AG20443 (cell line): ENCODE measurements around the gene IL1RN.

Experiments
- DNase-seq: peaks from one replicate; pipeline ENCODE4 v3.0.0; 2012; ENCODE audit warnings: low spot score, mixed read lengths

The IL1RN gene

GRCh38 chr2:113129519-113130078, 2.2 kb downstream of the IL1RN start:
- no peak for DNase-seq

GRCh38 chr2:113131352-113132185, 4.2 kb downstream of the IL1RN start:
- DNase-seq = no peak

GRCh38 chr2:113132414-113133021, 5.1 kb downstream of the IL1RN start:
- DNase-seq = no peak

DNA sequence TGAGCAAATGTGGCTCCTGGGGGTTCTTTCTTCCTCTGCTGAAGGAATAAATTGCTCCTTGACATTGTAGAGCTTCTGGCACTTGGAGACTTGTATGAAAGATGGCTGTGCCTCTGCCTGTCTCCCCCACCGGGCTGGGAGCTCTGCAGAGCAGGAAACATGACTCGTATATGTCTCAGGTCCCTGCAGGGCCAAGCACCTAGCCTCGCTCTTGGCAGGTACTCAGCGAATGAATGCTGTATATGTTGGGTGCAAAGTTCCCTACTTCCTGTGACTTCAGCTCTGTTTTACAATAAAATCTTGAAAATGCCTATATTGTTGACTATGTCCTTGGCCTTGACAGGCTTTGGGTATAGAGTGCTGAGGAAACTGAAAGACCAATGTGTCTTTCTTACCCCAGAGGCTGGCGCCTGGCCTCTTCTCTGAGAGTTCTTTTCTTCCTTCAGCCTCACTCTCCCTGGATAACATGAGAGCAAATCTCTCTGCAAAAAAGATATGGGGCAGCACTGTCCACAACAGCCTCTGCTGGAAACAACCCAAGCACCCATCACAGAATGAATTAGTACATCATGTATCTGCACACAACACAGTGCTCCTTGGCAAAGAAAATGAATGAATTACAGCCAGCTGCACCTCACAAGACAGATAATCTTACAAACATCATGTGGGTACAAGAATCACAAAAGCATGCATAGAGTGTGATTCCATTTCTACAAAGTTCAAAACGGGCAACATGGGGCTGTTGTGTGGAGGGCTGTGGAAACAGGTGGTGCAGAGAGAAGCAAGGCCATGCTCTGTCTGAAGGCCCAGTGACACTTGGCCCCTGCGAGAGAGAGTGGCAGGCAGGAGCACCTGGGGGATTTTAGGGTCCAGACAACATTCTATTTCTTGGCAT, 6.6 kb downstream of the IL1RN start:
- DNase-seq = no peak

DNA sequence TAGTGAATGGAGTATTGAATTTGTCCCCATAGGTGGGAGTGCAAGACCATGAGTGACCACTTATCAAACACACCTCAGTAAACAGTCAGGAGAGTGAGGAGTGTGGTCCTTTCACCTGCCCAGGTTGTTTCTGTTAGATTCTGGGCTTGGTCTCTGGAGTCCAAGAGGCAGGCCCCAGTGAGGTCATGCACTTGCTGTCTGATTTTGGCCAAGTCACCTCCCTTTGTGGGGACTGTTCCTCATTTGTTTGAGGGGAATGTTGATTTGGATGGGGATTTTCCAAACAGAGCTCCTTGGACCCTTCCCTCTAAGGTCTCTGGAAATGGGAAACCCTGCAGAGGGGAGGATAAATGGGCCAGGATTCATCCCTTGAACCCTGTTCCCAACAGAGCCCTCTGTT, 7.3 kb downstream of the IL1RN start:
- DNase-seq = no peak

DNA sequence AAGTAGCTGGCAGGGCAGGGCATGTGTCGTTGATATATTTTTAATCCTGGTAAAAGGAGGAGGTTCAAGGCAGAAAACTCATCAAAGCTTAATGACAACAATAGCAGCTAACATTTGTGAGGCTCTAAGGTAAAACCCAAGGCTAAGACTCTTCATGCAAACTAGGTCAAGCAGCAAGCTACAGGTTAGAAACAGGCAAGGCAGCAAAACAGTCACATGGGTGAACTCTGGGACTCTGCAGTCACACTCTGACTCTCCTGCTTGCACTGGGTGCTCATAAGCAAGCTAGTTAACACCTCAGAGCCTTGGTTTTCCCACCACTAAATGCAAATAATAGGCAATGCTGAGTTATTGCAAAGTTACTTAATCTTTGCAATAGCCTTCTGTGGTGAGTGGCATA, 7.9 kb downstream of the IL1RN start:
- DNase-seq = no peak

DNA sequence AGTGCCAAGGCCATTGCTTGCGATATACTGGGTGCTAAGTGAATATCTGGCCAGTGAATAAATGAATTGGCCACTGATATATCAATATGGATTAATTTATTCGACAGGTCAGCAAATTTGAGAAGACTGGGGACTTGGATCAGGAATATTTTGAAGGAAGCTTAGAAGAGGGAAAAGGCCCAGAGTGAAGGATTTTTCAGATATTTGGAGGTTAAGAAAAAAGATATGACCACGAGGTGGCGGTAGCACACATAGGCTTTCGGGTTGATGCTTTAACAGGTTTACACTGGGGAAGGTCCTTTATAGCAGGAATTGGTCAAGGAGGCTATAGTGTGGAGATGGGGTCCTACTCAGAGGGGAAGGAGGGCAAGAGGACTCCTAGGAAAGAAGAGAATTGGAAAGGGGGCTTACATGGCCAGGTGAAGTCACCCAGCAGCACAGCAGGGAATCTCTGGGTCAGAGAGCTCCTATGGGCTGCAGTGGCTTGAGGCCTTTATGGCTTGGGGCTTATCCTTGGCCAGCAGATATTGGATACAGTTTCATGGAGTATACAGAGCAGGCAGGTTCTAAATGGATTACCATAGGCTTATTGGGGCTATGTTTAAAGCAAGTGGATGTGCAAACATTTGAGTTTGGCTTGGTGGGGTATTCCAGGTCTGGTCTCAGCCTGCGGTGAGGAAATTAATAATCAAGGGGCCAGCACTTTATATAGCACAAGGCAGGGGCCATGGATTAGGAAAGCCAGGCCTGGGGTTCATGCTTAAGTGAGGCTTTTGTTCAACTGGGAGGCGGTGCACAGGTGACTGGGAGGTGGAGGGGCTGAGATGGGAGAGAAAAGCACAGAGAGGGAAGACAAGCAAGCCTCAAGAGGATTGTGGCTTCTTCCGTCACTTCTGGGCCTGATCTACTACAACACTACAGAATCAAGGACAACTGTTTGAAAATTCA, 9.7 kb downstream of the IL1RN start:
- peak; percentile 66 for DNase-seq

- DNase-seq = no peak
Observed at GRCh38 chr2:113137827-113138226, 10.4 kb downstream of the IL1RN start.

GRCh38 chr2:113138428-113139322, 11.3 kb downstream of the IL1RN start:
- DNase-seq = peak; percentile 71

DNA sequence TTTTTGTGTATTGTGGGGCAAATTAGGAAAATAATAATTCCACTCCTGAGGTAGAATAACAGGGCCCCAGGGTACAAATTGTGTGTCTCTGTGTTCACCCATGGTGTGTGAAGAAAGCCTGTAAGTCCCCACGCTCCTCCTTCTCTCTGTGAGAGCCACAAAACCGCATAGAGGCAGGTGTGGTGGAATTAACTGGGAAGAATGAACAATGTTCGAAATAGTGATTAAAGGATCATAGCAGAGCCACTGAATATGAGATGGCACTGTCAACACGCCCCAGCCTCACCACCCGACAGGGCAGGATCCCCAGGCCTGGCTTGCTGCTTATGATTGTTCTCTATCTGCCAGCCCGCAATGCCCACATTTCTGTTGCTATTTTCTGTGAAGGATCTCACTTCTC, 14.1 kb downstream of the IL1RN start:
- DNase-seq = no peak

GRCh38 chr2:113142290-113142689, 14.9 kb downstream of the IL1RN start:
- DNase-seq = no peak

GRCh38 chr2:113144259-113144658, 16.9 kb downstream of the IL1RN start:
- DNase-seq = no peak

DNA sequence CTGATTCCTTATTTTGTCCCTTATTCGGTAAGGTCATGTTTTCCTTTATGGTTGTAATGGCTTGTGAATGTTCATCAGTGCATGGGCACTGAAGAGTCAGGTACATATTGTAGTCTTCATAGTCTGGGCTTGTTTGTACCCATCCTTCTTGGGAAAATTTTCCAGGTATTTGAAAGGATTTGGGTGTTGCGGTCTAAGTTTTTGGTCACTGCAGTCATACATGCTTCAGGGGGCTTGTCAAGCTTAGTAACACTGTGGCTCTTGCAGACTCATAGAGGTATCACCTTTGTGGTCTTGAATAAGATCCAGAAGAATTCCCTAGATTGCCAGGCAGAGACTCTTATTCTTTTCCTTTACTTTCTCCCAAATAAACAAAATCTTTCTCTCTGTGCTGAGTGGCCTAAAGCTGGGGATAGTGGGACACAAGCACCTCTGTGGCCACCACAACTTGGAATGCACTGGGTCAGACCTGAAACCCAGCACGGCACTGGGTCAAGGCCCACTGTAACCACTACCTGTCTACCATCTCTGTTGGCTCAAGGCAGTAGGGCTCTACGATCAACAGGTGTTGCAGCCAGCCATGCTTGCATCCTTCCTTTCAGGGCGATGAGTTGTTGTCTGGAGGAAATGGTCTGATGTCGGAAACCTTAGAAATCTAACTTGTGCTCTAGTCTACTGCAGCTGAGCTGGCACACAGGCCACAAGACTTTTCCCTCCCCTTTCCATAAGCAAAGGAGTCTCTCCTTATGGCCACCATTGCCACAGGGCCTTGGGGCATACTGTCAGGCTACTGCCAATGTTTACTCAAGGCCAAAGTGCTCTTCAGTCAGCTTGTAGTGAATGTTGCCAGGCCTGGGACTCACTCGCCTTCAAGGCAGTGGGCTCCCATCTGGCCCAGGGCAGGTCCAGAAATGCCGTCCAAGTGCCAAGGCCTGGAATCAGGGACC, 21.5 kb downstream of the IL1RN start:
- DNase-seq = no peak

DNA sequence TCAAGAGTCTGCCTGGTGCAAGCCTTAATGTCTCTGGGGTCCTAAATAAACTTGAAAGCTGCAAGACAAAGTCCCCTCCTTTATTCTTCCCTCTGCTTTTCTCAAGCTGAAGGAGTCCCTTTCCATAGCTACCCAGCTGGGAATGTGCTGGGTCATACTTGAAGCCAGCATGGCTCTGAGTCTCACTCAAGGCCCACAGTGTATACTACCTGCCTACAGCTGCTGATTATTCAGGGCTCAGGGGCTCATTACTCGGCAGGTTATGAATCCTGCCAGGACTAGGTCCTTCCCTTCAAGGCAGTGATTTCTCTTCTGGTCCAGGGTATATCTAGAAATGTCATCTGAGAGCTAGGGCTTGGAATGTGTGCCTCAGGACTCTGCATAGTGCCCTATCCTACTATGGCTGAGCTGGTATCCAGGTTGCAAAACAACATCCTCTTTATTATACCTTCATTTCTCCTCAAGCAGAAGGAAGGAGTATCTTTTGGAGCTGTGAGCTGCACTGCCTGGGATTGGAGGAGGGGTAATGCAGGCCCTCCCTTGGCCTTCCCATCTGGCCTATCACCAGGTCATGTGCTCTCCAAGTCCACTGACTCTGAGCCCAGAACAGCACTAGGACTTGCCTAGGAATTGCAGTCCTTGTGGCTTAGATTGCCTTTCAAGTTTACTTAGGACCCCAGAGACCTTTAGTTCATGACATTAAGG, 22.3 kb downstream of the IL1RN start:
- DNase-seq = no peak

GRCh38 chr2:113150258-113150601, 22.8 kb downstream of the IL1RN start:
- no peak for DNase-seq

DNA sequence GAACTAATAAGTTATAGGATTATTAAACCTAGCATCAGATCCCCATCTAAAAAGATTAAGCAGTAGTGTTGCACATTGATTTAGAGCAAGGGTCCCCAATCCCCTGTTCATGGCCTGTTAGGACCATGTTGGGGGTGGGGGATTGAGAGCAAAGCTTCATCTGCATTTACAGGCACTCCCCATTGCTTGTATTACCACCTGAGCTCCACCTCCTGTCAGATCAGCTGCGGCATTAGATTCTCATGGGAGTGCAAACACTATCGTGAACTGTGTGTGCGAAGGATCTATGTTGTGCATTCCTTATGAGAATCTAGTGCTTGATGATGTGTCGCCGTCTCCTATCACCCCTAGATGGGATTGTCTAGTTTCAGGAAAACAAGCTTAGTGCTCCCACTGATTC, 27.9 kb downstream of the IL1RN start:
- no peak for DNase-seq

GRCh38 chr2:113156278-113157117, 29.1 kb downstream of the IL1RN start:
- DNase-seq = no peak
